HG03520 (cell line): ENCODE results near the gene GJC2.

Experiments used
- ATAC-seq: cut with Tn5 transposase; IDR thresholded peaks from one replicate; pipeline ENCODE4 v1.9.1; 2021; ENCODE audit warnings: mild to moderate bottlenecking, moderate library complexity; ENCODE audit not compliant: unreplicated experiment

The GJC2 gene

DNA sequence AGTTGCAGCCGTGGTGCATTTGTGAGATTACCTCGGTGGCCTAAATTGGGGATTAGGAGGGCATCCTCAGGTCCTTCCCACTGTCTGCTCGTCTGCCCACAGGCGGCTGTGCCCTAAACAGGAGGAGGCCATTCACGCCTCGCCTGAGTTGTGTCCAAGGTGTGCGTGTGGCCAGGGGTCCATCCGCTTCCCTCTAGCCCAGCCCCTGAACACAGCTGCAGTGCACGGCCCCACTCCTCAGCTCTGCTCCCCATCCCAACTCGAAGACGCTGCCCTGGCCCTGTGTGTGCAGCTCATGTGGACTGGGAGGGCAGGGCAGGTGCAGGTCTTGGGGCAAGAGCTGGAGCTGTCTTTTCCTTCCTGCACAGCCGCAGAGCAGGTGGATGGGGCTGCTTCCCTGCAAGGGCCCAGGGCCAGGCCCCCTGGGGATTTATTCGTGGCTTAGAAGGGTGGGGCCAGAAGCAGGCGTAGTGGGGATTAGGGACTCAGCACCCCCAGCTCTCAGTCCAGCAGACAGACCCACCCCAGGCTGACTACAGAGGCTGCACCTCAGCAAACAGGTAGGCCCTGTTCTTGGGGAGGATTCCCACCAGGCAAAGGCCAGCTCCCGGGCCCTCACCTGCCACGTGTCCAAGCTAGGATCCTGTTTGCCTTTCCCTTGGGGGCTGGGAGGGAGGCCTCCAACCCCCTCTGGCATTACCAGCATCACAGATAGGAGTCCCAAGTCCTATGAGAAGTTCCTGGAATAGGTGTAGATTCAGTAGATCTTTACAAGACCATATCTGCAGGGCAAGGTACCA is 5.3 kb upstream of the GJC2 start:
- ATAC-seq: no peak

DNA sequence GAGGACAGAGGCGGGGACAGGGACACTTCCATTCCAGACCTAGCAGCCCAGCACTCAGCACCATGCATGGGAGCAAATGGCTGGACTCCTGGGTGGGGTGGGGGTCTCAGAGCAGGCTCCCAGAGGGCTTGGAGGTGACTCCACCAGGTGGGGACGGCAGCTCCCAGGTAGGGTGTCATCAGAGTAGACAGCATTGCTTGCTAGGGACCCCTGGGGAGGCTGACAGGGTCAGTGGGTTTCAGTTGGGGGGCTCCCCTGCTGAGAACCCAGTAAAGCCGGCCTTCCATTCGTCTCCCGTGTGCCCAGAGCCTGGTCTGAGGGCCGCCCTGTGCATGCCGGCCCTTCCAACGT is 4.8 kb upstream of the GJC2 start:
- ATAC-seq: no peak

DNA sequence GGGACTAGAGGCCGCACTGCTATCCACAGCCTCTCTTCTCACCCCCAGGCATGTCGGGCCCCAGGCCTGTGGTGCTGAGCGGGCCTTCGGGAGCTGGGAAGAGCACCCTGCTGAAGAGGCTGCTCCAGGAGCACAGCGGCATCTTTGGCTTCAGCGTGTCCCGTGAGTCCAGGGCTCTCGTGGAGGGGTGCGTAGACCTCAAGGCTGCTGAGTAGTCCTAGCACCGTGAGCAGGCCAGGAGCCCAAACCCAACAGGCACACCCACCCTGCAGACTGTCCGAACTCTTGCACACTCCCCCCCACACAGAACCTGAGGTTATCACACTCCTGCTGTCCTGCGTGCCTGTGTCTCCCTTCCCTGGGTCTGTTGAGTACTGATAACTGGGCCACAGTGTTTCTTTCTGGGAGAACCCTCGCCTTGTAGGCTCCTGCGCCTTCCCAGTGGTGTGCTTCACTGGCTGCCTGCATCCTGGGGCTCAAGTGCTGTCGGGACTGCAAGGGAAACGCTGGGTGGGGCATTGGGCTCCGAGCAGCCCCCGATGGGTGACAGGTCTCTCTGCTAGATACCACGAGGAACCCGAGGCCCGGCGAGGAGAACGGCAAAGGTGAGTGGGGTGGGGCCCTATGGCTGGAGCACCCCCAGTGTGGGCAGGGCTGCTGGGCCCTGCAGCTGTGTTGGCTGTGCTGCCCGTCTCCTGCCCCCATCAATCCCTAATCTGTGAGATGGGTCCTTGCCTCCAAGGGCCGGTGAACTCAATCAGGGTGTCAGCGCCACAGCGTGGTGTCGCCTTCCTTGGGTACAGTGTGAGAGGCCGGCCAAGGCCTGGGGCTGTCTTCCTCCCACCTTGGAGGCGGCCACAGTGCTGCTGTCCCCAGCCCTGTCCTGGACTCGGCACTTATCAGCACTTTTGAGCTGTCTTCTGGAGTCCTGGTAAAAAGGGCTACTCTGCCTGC is 4.0 kb upstream of the GJC2 start:
- ATAC-seq: no peak

DNA sequence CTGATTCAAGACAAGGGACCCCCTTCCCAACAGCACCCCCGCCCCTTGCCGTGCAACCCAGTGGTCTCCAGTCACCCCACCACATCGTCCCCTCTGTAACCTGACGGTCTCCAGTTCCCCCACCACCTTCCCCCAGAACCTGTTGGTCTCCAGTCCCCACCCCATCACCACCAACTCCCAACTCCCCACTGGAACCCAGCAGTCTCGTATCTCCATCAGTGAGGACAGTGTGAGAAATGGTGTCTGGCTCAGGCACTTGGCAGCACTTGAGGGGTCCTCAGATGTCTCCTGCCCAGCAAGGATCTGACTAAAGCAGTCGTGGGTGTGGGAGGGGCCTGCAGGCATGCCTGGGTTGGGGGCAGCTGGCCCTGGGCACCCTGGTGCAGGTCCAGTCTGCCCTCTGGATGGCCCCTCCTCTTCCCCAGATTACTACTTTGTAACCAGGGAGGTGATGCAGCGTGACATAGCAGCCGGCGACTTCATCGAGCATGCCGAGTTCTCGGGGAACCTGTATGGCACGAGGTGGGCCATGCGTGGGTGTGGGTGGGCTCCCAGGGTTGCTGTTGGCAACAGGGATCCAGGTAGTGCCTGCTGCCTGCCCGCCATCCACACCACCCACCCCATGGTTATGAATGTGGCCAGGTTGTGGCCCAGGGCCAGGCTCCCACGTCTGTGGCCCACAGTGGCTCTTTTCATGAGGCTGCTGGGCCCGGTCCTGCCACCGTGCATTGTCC is 3.1 kb upstream of the GJC2 start:
- ATAC-seq: no peak

DNA sequence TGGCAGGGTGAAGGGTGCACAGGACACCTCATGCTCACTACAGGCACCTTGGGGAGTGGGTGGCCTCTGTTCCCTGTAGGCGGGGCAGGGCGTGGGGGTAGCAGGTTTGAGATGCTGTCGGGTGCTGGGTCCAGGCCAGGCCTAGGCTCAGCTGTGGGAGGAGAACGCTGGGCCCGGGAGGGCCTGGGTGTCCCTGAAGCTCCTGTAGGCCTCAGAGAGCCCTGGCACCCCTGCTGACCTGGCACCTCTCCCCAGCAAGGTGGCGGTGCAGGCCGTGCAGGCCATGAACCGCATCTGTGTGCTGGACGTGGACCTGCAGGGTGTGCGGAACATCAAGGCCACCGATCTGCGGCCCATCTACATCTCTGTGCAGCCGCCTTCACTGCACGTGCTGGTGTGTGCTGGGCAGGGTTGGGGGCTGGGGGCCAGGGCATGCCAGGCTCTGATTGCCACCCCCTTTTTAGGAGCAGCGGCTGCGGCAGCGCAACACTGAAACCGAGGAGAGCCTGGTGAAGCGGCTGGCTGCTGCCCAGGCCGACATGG is 2.5 kb upstream of the GJC2 start:
- ATAC-seq: no peak

DNA sequence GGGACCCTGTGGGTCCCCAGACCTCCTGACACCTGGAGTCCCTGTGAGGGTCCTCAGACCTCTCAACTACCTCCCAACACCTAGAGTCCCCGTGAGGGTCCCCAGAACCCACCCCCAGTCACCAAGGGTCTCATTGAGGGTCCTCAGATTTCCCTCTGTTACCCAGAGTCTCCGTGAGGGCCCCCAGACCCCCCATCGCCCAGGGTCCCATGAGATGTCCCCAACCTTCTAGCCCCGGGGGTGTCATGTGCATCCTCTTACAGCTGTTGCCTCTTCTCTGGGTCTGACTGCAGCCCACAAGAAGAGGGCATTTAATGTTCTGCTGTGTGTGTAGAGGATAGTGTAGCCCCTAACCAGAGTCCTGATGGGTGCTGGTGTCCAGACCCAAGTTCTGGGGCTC is 2.0 kb upstream of the GJC2 start:
- no peak for ATAC-seq

DNA sequence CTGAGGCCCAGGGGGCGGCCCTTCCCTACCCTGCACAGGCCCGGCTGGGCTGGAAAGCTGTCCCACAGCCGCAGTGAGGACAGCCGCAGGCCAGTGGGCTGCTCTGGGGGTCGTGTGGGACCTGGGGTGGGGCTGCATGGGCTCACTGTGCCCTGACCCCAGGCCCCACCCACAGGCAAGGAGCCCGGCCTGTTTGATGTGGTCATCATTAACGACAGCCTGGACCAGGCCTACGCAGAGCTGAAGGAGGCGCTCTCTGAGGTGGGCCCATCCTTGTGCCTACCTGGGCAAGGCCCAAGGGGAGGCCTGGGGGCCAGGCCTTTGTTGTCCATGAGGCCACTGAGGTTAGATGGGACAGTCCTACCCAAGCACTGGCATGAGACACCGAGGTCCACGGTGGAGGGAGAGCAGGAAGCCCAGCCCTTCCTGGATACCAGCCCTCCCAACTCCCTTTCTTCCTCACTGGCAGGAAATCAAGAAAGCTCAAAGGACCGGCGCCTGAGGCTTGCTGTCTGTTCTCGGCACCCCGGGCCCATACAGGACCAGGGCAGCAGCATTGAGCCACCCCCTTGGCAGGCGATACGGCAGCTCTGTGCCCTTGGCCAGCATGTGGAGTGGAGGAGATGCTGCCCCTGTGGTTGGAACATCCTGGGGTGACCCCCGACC is 1.4 kb upstream of the GJC2 start:
- no peak for ATAC-seq

DNA sequence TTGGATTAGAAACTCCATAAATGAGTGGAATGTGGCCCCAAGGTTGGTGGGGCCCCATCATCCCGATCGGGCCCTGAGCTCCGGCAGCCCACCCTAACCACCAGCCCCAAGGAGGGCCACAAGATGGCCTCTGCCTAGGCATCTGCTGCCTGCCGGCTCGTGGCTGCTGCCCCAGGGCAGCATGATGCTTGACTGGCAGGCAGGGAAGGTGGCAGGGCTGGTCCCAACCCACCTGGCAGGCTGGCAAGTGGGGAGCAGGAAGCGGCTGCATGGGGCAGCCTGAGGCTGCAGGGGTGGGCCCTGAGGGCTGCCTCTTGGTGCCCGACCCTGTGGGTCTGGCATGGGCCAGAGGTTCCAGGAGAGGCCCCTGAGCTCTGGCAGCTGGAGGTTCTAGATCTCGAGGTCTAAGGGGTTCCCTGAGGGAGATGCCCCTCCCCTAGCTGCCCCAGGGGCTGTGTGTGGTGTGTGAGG is 760 bp upstream of the GJC2 start:
- ATAC-seq: no peak

DNA sequence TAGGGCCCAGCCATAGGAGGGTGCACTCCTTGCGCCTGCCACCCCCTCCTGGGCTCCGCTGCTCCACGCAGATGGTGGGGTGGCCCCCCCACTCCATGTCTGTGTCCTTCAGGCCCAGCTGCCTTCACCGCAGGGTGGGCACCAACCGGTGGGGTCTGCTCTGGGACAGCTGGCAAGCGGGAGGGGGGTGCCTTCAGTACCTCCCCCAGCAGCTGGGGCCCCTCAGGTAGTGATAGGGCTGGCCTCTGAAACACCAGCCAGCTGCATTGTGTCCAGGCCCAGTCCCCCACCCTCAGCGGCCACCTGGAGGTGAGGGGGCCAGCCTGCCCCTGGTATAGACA is 360 bp downstream of the GJC2 start:
- ATAC-seq: no peak

DNA sequence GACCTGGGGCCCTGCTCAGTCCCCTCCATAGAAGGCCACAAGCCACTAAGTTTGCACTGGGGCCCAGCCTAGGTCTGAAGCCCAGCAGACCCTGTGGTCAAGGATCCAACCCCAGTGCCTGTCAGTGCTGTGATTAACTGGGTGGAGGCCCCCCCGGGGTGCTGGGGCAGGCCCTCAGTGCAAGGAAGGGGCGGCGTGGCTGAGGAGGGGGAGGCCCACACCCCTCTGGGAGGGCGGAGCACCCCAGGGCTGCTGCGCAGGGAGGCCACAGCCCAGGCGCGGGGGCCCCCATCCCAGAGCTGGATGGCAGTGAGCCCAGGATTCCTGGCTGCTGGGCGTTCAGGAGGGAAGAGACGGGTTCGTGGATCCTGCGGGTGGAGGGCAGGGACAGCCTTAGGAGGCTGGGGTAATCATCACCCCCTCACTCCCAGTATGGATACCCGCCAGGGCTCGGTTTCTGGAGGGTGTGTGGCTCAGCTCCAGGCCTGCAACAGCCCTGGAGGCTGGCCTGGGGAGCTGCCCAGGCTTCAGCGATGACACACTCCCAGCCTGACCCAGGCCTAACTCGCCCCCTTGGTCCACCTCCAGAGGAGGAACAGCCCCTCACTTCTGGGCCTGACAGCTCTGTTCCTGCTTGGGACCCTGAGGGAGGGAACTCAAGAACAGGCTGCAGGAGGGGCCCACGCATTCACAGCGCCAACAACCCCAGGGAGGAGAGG is 890 bp downstream of the GJC2 start:
- ATAC-seq: no peak

DNA sequence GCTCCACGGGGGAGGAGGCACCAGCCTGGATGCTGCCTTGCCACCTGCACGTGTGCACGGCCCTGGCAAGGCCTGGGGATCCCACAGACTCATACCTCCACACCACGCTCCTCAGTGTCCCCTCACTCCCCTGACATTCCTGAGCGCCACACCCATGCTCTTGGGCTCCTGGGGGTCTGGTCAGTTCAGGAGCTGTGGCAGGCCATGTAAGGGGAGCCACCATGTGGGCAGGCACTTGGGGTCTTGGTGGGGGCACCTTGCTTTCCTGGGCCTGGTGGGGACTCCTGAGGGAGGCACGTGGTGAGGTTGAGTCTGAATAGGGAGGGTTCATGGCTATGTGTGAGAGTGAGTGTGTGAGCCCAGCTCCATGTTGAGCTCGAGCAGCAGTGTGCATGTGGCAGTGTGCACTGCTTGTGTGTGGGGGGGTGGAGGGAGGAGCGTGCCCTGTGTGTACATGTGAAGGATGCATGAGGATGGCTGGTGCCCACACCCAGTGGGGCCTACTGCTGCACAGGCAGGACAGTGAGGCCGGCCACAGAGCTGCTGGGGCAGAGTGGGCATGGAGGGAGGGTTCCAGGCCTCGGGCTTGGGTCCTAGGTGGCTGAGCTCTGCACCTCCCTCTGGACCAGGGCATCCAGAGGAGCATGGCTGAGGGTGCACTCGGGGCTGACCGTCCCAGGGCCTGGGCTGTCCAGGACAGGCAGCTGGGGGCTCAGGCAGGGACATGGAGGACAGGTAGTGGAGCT is 1.6 kb downstream of the GJC2 start:
- ATAC-seq: no peak

DNA sequence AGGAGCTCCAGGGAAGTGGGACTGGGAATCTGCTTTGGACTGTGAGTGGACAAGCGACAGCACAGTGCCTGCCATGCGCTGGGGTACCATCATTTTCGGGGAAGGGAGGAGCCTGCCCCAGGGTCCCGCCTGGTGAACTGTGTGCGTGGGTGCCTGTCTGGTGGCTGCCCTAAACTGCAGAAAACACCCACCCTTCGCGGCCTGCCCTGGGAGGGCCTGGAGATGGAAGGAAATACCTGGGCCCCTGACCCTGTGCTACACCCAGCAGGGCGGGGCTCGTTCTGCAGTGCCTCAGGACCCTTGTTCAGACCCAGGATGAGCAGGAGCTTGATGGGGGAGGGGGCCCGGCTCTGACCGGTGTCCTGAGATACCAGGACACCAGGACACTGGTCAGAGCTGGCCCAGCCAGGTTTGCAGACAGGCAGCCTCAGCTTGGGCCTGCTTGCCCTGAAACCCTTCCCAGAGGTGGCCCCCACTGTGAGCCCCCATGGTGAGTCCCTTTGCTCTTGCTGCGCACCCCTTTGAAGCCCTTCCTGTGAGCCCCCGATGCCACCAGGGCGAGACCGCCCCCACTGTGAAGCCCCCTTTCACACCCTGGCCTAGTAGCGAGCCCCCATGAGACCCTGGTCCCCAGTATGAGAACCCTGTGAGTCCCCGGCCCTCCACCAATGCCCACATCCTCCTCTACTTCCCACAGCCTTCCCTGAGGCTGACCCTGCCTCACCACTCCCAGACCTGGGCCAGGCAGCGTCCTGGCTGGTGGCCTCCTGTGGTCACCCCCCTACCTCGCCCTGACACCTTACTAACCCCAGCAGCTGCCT is 2.6 kb downstream of the GJC2 start:
- no peak for ATAC-seq

DNA sequence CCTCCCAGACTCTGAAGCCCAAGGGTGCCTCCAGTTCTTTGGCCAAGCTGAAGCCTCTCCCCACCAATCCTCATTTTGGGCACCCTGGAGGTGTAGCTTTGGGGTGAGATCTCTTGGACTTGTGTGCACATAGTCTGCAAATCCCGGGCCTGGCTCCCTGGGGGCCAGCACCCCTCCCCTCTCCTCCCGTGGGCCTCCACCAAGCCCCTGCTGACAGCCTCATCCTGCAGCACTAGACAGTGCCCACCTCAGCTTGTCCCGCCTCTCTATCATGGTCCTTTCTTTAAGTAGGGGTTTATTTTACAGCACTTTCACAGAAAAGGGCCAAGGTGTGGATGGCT is 3.2 kb downstream of the GJC2 start:
- no peak for ATAC-seq

DNA sequence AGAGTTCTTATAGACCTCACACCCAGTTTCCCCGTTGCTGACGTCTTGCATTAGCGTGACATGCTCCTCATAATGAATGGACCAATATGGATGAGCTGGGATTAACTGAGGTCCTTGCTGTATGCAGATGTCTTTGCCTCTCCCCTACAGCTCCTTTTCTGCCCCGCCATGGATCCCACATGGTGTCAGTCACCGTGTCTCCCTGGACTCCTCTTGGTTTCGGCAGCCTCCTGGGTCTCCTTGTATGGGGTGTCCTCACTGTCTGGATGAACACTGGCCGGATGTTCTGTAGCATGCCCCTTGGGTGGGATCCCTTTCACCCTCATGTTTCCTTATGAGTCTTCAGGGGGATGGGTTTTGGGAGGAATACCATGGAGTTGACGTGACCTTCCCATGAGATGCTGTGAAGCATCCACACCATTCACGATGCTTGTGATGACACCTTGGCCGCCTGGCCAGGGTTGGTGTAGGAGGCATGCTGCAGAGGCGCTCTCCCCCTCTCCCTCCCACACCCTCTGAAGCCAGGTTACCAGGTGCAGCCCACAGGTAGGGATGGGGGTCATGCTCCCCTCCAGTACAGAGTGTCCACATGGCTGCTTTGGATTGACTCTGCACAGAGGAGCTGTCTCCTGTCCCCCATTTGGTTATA is 4.4 kb downstream of the GJC2 start:
- no peak for ATAC-seq

DNA sequence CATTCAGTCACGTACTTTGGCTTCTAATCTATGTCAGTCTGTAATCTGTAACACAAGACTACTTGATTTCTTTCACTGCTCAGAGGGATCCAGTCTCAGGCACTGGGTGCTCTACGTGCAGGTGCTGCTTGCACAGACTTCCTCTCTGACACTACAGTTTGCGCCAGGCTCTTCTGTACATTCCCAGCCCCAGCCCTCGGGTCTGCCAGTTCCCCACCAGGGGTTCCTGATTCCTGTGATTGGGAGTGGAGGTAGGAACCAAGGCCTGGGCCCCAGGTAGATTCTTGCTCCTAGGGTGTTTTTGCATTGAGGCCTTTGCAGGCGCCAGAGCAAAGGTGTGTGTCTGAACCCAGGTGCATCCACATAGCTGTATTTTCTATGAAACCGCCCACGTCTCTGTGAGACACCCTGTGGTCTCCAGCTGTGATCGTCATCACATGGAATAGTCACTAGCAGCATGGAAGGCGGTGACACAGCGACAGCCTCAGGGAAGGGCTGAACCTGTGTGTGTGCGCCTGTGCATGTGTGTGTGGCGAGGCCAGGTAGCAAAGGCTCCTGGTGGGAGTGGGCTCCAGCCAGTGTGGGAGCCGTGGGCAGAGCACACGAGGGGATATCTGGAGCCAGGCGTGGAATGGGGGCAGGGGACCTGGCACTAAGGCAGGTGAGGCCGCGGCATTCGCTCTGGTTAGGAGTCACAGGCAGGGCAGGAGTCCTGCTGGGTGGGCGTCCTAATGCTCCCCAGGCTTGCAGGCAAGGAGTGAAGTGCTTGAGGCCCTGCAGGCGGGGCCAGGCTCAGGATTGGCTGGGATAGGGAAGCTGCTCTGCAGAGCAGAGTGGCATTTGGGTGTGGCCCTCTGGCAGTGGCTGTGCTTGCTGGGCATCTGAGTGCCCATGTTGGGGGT is 5.2 kb downstream of the GJC2 start:
- ATAC-seq: no peak

DNA sequence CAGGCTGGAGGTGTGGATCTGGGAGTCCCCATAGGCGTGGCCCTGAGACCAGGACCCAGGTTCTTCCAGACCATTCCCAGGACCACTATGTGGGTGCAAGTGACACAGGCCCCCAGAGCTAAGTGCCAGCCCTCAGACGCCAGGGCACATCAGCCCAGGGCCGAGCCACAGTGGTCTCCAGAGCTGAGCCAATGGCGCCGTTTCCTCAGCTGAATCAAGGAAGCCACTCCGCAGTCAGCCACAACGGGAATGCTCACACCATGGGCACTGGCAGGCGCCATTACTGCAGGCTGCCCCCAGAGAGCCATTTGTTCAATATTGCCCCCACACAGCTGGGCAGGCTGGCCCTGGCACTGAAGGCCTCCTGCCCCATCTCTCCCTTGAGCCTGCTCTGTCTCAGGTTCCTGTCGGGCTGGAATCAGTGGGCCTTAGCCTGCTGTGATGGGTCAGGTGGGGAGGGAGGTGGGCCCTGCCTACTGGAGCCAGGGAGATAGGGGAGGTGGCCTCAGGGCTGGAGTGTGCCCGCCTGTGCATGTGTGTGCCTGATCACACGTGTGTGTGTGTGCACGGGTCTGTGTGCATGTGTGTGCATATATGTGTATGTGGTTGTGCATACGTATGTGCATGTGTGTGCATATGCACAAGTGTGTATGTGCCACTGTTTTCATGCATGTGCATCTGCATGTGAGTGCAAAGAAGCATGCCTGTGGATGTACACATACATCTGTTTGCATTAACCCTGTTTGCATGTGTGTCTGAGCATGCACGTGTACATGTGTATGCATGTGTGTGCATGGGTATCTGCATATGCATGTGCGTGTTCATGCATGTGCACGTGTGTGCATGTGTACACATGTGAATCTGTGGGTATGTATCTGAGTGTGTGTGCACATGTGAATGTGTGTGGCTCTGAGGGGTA is 6.1 kb downstream of the GJC2 start:
- no peak for ATAC-seq
